Ovary (tissue), 3 donors: ENCODE data around the gene ZNF90.

Experiments
- CTCF ChIP-seq, 3 donors: fragments of 450-650 bp in 2 of 3; fragments of 200-600 bp in 1 of 3; IDR thresholded peaks; one replicate each; pipeline versions ENCODE4 v1.5.1 to v1.8.0; 2016 to 2022; ENCODE audit warnings: antibody characterized with exemption in 3 of 3, mild to moderate bottlenecking in 1 of 3
- POLR2A ChIP-seq: fragments of 450-650 bp; IDR thresholded peaks from one replicate; pipeline ENCODE4 v1.6.1; 2017; ENCODE audit warnings: antibody characterized with exemption, mild to moderate bottlenecking, moderate library complexity
- donor health status: DM: no; HTN: no; CAD: no.

- TF ChIP-seq CTCF (IDR thresholded peaks at IDR 0.05), result no peak
- no peak for TF ChIP-seq POLR2A
These were observed 38.5 kb upstream of the ZNF90 start, which contains the start of gene ZNF682 for GRCh38 chr19:20039203-20039723.
